ENCODE results near the gene GADD45A. TPM values are rescaled to one million over a fixed set of nuclear protein-coding genes. Genes with fewer than 3 reads are reported as not detected.
A peak's percentile ranks its signal among the peaks of the same experiment; 100 is the strongest.

The GADD45A gene
- total RNA-seq, 1 donor from 2014 or later, result 143 TPM

- Mint-ChIP-seq H3K36me3 (ENCODE audit: unreplicated experiment) (peaks cover 6% of the 10 kb centered on the region), H3K9me3 (ENCODE audit: unreplicated experiment) (peaks cover 12% of the 10 kb centered on the region), H3K27ac (ENCODE audit: unreplicated experiment) (peak overlapping the region; percentile 56), H3K4me3 (ENCODE audit: unreplicated experiment) (peak overlapping the region; percentile 62), H3K27me3 (ENCODE audit: unreplicated experiment) (peaks cover 11% of the 10 kb centered on the region), H3K4me1 (ENCODE audit: low read depth, unreplicated experiment) (peaks cover 19% of the 10 kb centered on the region)
- no peak for DNase-seq
- no peak for TF ChIP-seq CTCF (IDR thresholded peaks at IDR 0.05; ENCODE audit: partially characterized antibody, unreplicated experiment)
Measured at GRCh38 chr1:67689267-67690017, 4.4 kb downstream of the GADD45A start.

GRCh38 chr1:67690018-67690363 is 5.0 kb downstream of the GADD45A start:
- TF ChIP-seq CTCF (IDR thresholded peaks at IDR 0.05; ENCODE audit: partially characterized antibody, unreplicated experiment), result no peak
- H3K27ac Mint-ChIP-seq (ENCODE audit: unreplicated experiment), result no peak overlapping the region
- H3K9me3 Mint-ChIP-seq (ENCODE audit: unreplicated experiment), result peaks cover 8% of the 10 kb centered on the region
- no peak overlapping the region for H3K4me3 Mint-ChIP-seq (ENCODE audit: unreplicated experiment)
- DNase-seq, result no peak
- peaks cover 11% of the 10 kb centered on the region for H3K27me3 Mint-ChIP-seq (ENCODE audit: unreplicated experiment)
- peaks cover 6% of the 10 kb centered on the region for H3K36me3 Mint-ChIP-seq (ENCODE audit: unreplicated experiment)
- peaks cover 17% of the 10 kb centered on the region for H3K4me1 Mint-ChIP-seq (ENCODE audit: low read depth, unreplicated experiment)

GRCh38 chr1:67690411-67690810 is 5.4 kb downstream of the GADD45A start:
- peaks cover 7% of the 10 kb centered on the region for H3K9me3 Mint-ChIP-seq (ENCODE audit: unreplicated experiment)
- H3K36me3 Mint-ChIP-seq (ENCODE audit: unreplicated experiment), result peaks cover 6% of the 10 kb centered on the region
- H3K27me3 Mint-ChIP-seq (ENCODE audit: unreplicated experiment), result peaks cover 12% of the 10 kb centered on the region
- DNase-seq, result no peak
- H3K27ac Mint-ChIP-seq (ENCODE audit: unreplicated experiment), result no peak overlapping the region
- no peak for TF ChIP-seq CTCF (IDR thresholded peaks at IDR 0.05; ENCODE audit: partially characterized antibody, unreplicated experiment)
- H3K4me1 Mint-ChIP-seq (ENCODE audit: low read depth, unreplicated experiment), result peaks cover 17% of the 10 kb centered on the region
- no peak overlapping the region for H3K4me3 Mint-ChIP-seq (ENCODE audit: unreplicated experiment)

- H3K4me3 Mint-ChIP-seq (ENCODE audit: unreplicated experiment), result no peak overlapping the region
- H3K4me1 Mint-ChIP-seq (ENCODE audit: low read depth, unreplicated experiment), result peaks cover 17% of the 10 kb centered on the region
- H3K36me3 Mint-ChIP-seq (ENCODE audit: unreplicated experiment), result peaks cover 5% of the 10 kb centered on the region
- no peak overlapping the region for H3K27ac Mint-ChIP-seq (ENCODE audit: unreplicated experiment)
- TF ChIP-seq CTCF (IDR thresholded peaks at IDR 0.05; ENCODE audit: partially characterized antibody, unreplicated experiment), result no peak
- peaks cover 4% of the 10 kb centered on the region for H3K9me3 Mint-ChIP-seq (ENCODE audit: unreplicated experiment)
- DNase-seq, result no peak
- H3K27me3 Mint-ChIP-seq (ENCODE audit: unreplicated experiment), result peaks cover 7% of the 10 kb centered on the region
Measured at GRCh38 chr1:67691712-67692111, 6.7 kb downstream of the GADD45A start.

- no peak overlapping the region for H3K27ac Mint-ChIP-seq (ENCODE audit: unreplicated experiment)
- no peaks in the 10 kb centered on the region for H3K9me3 Mint-ChIP-seq (ENCODE audit: unreplicated experiment)
- DNase-seq, result no peak
- no peak overlapping the region for H3K4me3 Mint-ChIP-seq (ENCODE audit: unreplicated experiment)
- peaks cover 3% of the 10 kb centered on the region for H3K27me3 Mint-ChIP-seq (ENCODE audit: unreplicated experiment)
- no peaks in the 10 kb centered on the region for H3K36me3 Mint-ChIP-seq (ENCODE audit: unreplicated experiment)
- TF ChIP-seq CTCF (IDR thresholded peaks at IDR 0.05; ENCODE audit: partially characterized antibody, unreplicated experiment), result no peak
- H3K4me1 Mint-ChIP-seq (ENCODE audit: low read depth, unreplicated experiment), result peaks cover 2% of the 10 kb centered on the region
Measured at GRCh38 chr1:67695963-67696362, 11.0 kb downstream of the GADD45A start.

Data from glutamatergic neuron (in vitro differentiated cells).